Measurements from ENCODE around the gene BCL2A1. TPM values are rescaled to one million over a fixed set of nuclear protein-coding genes. Genes with fewer than 3 reads are reported as not detected.
"Not testable (repeated sequence)": the region's sequence is repeated elsewhere in the genome, so short reads cannot be mapped to it uniquely, and the experiment has no call there.

The BCL2A1 gene
- total RNA-seq, 1 experiment from 2014 or later: not detected

DNA sequence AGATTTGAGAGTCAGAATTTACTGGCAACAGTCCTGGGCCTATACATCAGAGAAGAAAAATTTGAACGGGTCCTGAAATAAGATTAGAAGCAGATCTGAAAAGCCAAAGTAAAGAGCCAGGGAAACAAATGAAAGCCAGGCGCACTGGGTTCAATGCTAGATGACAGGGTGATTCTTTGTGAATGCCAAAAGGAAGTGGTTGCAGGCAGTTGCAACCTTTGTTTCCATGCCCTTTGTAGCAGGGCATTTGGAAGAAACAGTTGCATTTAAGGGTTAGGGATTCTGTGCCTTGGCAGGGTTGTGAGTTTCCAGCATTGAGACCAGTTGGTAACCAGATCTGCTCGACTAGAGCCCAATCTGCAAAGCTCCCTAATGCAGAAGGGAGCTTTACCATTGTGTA is 37.8 kb downstream of the BCL2A1 start:
- no peak for DNase-seq
- H3K27me3 ChIP-seq (ENCODE audit: control insufficient read depth, insufficient read depth, low read length): no peaks in the 10 kb centered on the region

DNA sequence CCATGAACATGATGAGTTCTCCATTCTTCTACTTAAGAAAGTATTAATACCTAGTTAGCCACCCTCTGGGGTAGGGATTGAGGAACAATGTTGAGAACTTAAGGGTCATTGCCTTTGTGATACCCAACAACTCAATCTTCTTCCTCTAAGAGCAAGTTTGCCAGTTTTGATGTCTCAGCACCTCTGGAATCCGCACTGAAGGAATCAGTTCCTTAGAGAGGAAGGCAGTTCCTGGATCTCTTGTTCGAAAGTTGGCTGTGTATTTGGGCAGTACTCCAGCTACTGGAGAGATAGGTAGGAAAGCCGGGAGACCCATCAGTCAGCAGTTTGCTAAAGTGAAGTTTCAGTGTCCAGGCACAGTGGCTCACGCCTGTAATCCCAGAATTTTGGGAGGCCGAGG is 38.5 kb downstream of the BCL2A1 start:
- H3K36me3 ChIP-seq (replicated peaks; ENCODE audit: control insufficient read depth, insufficient read depth, low read length): no peaks in the 10 kb centered on the region

More for the DNA sequence above, 37.8 kb downstream of the BCL2A1 start:
- Histone ChIP-seq H3K4me3 (ENCODE audit: insufficient read depth, low read depth, low read length) (no peak overlapping the region), H3K36me3 (replicated peaks; ENCODE audit: control insufficient read depth, insufficient read depth, low read length) (no peaks in the 10 kb centered on the region)

DNA sequence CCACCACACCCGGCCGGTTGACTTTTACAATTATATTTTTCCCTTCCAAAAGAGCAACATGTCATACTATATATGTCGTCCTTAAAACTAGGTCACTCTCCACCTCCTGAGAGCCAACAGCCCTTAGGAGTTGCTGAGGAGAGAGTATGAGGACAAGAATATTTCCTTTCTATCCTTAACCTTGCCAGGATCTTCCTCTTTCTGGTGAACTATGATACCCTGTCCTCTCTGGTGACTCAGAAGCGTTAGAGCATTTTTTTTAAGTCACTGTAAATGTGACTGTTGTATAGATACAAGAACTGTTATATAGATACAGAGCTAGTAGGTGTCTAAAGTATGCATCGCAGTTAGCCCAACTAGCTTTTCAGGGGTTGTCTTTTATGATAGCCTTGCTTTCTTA is 40.5 kb downstream of the BCL2A1 start:
- Histone ChIP-seq H3K36me3 (replicated peaks; ENCODE audit: control insufficient read depth, insufficient read depth, low read length) (no peaks in the 10 kb centered on the region), H3K27me3 (ENCODE audit: control insufficient read depth, insufficient read depth, low read length) (no peaks in the 10 kb centered on the region), H3K4me3 (ENCODE audit: insufficient read depth, low read depth, low read length) (no peak overlapping the region)
- DNase-seq: no peak

More for the DNA sequence above, 38.5 kb downstream of the BCL2A1 start:
- Histone ChIP-seq H3K4me3 (ENCODE audit: insufficient read depth, low read depth, low read length) (no peak overlapping the region), H3K27me3 (ENCODE audit: control insufficient read depth, insufficient read depth, low read length) (no peaks in the 10 kb centered on the region)
- no peak for DNase-seq

DNA sequence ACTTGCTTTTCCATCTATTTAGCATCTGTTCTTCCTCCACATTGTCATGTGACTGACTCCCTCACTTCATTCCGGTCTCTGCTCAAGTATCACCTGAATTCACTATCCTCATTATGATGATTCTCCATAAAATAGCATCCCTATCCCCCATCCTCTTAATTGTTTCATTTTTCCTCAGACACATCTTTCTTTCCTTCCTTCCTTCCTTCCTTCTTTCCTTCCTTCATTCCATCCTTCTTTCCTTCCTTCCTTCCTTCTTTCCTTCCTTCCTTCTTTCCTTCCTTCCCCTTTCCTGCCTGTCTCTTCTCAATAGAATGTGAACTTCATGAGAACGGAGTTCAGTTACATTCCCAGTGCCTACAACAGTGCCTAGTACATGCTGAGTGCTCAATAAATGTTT is 41.6 kb downstream of the BCL2A1 start:
- Histone ChIP-seq H3K27me3 (ENCODE audit: control insufficient read depth, insufficient read depth, low read length) (no peaks in the 10 kb centered on the region), H3K36me3 (replicated peaks; ENCODE audit: control insufficient read depth, insufficient read depth, low read length) (no peaks in the 10 kb centered on the region), H3K4me3 (ENCODE audit: insufficient read depth, low read depth, low read length) (no peak overlapping the region)
- no peak for DNase-seq

DNA sequence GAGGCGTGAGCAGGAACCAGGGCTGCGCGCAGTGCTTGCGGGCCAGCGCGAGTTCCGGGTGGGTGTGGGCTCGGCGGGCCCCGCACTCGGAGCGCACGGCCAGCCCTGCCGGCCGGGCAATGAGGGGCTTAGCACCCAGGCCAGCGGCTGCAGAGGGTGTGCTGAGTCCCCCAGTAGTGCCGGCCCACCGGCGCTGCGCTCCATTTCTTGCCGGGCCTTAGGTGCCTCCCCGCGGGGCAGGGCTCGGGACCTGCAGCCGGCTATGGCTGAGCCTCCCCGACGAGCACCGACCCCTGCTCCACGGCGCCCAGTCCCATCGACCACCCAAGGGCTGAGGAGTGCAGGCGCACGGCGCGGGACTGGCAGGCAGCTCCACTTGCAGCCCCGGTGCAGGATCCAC is 44.9 kb downstream of the BCL2A1 start:
- not testable (repeated sequence) for H3K36me3 ChIP-seq (replicated peaks; ENCODE audit: control insufficient read depth, insufficient read depth, low read length); DNase-seq; H3K27me3 ChIP-seq (ENCODE audit: control insufficient read depth, insufficient read depth, low read length)

DNA sequence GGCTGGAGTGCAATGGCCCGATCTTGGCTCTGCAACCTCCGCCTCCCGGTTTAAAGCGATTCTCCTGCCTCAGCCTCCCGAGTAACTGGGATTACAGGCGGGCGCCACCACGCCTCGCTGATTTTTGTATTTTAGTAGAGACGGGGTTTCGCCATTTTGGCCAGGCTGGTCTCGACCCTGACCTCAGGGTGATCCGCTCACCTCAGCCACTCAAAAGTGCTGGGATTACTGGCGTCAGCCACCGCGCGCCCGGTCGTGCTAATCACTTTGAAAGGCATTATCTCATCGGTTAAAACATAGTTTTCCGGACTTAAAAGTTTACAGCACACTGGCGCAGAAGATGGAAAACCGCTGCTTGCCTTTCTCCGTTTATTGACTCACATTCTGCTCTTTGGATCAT is 46.6 kb downstream of the BCL2A1 start:
- Histone ChIP-seq H3K36me3 (replicated peaks; ENCODE audit: control insufficient read depth, insufficient read depth, low read length) (no peaks in the 10 kb centered on the region), H3K4me3 (ENCODE audit: insufficient read depth, low read depth, low read length) (peak overlapping the region; percentile 99), H3K27me3 (ENCODE audit: control insufficient read depth, insufficient read depth, low read length) (no peaks in the 10 kb centered on the region)
- DNase-seq: no peak

More for the DNA sequence above, 44.9 kb downstream of the BCL2A1 start:
- H3K4me3 ChIP-seq (ENCODE audit: insufficient read depth, low read depth, low read length): not testable (repeated sequence)

DNA sequence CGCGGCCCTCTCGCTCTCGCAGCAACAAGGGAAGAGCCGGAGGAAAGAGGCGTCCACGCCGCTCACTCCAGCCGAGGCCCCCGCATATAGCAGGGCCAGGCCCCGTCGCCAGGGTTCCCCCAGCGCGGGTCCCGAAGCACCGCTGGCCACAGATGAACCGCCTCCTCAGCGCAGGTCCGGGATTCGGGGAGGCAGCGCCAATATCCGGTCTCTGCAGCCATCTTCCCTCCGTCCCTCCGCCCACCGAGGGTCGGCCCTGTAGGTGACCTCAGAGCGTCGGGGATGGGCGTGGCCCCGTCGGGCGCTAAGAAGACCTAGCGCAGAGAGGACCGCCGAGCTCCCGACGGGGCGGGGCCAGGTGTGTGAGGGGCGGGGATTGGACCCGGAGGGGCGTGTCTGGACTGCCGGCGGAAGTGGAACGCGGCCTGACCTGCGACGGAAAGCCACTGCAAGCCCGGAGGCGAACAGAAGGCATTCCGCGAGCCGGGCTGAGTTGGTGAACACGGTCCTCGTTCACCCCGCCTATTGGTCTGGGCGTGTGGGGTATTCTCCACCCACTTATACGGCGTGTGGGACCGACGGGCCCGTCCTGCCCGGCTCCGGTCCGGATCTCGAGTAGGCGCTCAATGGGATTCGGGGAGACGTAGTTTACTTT is 47.4 kb downstream of the BCL2A1 start:
- peak; percentile 99 for DNase-seq
- H3K27me3 ChIP-seq (ENCODE audit: control insufficient read depth, insufficient read depth, low read length): no peaks in the 10 kb centered on the region
- H3K4me3 ChIP-seq (ENCODE audit: insufficient read depth, low read depth, low read length): peak overlapping the region; percentile 99
- no peaks in the 10 kb centered on the region for H3K36me3 ChIP-seq (replicated peaks; ENCODE audit: control insufficient read depth, insufficient read depth, low read length)

DNA sequence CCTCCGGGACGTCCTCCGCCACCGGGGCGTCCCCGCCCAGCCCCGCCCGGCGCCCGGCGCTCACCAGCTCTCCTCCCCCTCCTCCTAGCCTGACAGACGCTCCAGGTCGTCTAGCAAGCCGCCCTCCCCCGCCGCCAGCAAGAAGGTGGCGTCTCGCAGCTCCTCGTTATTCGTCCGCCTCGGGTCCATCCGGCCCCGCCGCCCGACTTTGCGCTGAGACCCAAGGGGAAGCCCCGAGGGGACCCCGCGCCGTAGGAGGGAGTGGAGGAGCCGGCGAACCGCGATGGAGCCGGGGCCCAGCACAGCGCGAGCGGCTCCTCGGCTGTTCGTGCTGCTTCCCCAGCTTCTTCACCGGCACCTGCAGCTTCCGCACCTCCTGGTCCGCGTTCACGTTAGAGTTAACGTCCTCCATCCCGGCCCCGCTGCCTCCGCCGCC is 47.9 kb downstream of the BCL2A1 start:
- H3K36me3 ChIP-seq (replicated peaks; ENCODE audit: control insufficient read depth, insufficient read depth, low read length): no peaks in the 10 kb centered on the region
- peak; percentile 88 for DNase-seq
- H3K4me3 ChIP-seq (ENCODE audit: insufficient read depth, low read depth, low read length): peak overlapping the region; percentile 99
- no peaks in the 10 kb centered on the region for H3K27me3 ChIP-seq (ENCODE audit: control insufficient read depth, insufficient read depth, low read length)

DNA sequence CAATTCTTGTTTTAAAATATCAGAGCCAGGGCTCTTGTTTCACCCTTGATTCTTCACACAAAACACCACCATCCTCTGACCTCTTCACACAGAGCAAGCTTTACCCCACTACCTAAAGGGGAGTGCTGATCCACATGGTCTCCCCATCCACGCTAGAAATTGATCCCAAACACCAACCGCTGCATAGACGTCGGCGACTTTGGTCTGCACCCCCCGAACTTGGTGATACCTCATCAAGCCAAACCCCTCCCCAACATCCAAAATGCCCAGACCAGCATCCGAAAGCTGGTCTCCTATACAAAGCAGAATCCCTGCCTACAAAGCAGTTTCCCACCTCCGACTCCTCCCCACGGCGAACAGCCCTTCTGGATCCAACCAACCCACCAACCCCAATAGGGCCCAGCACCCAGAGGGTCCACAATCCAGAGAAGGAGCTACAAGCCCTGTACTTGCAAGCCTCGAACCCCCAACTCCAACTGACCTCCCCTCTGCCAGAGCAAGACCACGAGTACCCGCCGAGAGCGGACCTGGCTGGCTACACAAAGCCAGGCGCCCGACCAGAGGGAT is 48.4 kb downstream of the BCL2A1 start:
- Histone ChIP-seq H3K36me3 (replicated peaks; ENCODE audit: control insufficient read depth, insufficient read depth, low read length) (no peaks in the 10 kb centered on the region), H3K4me3 (ENCODE audit: insufficient read depth, low read depth, low read length) (peak overlapping the region; percentile 99), H3K27me3 (ENCODE audit: control insufficient read depth, insufficient read depth, low read length) (no peaks in the 10 kb centered on the region)
- DNase-seq: no peak

DNA sequence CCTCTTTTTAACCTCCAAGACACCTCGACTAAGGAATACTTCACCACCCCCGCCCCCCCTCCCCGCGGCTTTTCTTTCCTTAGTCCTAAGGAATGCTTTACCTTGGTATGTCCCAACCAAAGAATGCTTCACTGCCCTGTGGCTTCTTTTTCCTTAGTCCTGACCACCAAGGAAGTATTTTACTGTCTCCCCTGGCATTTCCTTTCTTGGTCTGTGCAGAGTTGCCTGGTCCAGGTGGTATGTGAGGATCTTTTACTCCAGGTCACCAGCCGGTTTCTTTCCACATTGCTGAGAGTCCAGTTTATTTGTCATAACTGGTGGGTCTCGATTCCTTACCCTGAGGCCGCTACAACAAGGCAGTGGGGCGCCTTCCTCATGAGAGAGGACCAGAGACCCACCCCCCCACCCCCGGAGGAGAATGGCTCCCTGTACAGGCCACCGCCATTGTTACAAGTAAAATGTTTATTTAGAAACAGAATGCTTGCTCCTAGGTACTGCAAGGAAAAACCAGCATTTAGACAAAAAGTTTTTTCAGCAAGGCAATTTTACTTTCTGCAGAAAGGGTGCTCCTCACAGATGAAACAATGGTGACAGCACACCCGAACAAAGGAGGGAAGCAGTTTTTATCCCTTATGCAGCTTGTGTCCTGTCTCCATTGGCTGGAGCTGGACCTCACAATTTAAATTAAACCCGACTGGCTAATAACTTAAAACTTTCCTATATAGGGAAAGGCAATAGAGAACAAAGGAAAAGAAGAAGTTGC is 51.1 kb downstream of the BCL2A1 start:
- Histone ChIP-seq H3K4me3 (ENCODE audit: insufficient read depth, low read depth, low read length) (peak overlapping the region; percentile 30; the same call in 1 of the 2 replicates), H3K36me3 (replicated peaks; ENCODE audit: control insufficient read depth, insufficient read depth, low read length) (no peaks in the 10 kb centered on the region), H3K27me3 (ENCODE audit: control insufficient read depth, insufficient read depth, low read length) (no peaks in the 10 kb centered on the region)
- no peak for DNase-seq

DNA sequence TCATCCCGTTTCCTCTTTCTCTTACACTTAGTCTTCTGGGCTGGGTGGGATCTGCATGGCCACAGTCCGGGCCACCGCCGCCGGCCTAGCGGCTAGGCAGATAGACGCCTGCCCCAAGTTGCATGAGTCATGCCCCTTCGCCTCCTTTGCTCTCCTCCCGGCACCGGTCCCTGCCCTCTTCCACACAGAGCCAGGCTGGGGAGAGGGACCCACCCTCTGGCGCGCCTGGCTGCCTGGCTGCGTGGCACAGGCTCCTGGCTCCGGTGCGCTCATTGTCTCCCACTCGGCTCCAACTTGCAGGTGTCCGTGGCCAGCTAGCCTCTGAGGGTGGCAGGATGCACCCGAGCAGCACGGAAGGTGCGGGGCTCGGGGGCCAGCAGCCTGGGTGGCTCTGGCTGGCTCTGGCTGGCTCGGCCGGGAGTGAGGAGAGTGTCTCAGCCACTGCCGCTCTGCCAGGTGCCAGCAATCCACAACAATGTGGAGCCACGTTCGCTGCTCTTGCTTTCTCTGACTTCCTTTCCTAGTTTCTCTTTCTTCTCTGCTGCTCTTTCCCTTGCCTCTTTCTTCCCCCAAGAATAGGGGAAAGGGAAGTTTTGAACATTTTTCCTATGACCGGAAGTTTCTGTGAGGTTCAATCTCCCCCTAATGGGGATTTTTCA is 51.8 kb downstream of the BCL2A1 start:
- no peaks in the 10 kb centered on the region for H3K36me3 ChIP-seq (replicated peaks; ENCODE audit: control insufficient read depth, insufficient read depth, low read length)
- H3K4me3 ChIP-seq (ENCODE audit: insufficient read depth, low read depth, low read length): peak overlapping the region; percentile 30; the same call in 1 of the 2 replicates
- peak; percentile 39 for DNase-seq
- H3K27me3 ChIP-seq (ENCODE audit: control insufficient read depth, insufficient read depth, low read length): no peaks in the 10 kb centered on the region

DNA sequence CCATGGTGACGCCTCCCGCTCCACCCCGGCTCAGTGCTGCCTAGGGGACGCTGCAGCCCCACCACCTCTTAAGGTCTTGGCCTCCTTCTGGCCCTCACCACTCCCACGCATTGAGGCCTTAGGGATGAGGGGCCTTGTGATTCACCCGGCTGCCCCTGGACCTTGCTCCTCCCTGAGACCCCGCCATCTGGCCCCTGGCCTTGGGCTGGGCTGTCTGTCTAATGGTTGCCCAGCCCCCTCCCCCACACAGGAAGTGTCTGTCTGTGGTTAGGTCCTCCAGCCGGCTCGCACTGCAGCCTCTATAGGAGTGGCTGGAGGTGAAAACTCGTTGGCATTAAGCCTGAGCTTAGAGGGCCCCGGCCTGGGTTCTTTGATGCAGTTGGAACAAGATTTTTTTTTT is 52.7 kb downstream of the BCL2A1 start:
- H3K27me3 ChIP-seq (ENCODE audit: control insufficient read depth, insufficient read depth, low read length): no peaks in the 10 kb centered on the region
- H3K36me3 ChIP-seq (replicated peaks; ENCODE audit: control insufficient read depth, insufficient read depth, low read length): no peaks in the 10 kb centered on the region
- DNase-seq: no peak
- no peak overlapping the region for H3K4me3 ChIP-seq (ENCODE audit: insufficient read depth, low read depth, low read length)

DNA sequence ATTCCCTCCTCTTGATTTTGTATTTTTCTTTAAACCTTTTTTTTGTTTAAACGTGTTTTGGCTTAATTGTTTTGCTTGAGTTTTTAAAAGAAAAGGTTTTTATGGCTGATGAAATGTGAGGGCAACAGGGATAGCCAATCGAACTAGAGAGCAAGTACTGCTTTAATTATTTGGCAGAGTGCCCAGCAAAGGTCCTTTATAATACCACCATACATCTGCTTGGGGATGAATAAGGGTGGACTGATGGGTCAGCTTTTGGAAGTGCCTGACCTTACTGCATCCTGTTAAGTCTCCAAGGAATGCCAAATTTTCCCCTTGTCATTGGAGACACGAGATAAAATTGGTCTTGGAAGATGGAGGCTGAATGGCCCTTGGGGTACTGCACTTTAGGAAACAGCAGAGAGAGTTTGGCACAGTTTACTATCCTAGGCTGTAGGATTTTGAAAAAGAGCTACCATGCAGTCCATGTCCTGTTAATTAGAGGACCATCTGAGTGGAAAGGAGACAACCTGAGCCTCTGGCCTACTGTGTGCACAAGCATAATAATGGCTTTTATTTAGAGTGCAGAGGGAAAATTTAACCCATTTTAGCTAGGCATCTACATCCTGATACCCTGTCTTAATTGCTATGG is 54.4 kb downstream of the BCL2A1 start:
- H3K36me3 ChIP-seq (replicated peaks; ENCODE audit: control insufficient read depth, insufficient read depth, low read length): no peaks in the 10 kb centered on the region; the same call in 1 of the 2 replicates
- no peak overlapping the region for H3K4me3 ChIP-seq (ENCODE audit: insufficient read depth, low read depth, low read length)
- DNase-seq: no peak
- no peaks in the 10 kb centered on the region for H3K27me3 ChIP-seq (ENCODE audit: control insufficient read depth, insufficient read depth, low read length)

DNA sequence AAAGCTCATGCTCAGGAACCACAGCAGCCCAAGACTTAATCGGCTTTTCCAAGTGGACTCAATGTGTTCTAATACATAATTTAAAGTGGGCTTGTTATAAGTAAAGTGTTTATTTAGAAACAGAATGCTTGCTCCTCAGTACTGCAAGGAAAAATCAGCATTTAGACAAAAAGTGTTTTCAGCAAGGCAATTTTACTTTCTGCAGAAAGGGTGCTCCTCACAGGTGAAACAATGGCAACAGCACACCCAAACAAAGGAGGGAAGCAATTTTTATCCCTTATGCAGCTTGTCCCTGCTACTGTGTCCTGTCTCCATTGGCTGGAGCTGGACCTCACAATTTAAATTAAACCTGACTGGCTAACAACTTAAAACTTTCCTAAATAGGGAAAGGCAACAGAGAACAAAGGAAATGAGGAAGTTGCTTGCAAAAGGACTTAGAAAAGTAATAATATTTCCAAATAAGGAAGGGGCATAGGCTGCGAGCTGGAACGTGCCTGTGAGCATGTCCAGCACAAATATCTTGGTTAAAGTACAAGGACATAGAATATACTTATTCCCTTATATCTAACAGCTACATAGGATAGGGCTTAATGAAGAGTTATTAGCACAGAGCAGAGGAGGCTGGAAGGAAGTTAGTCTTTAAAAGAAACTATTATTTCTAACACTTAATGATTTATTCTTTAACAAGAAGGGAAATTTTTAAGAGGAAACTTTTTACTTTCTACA is 55.1 kb downstream of the BCL2A1 start:
- H3K4me3 ChIP-seq (ENCODE audit: insufficient read depth, low read depth, low read length); DNase-seq; H3K36me3 ChIP-seq (replicated peaks; ENCODE audit: control insufficient read depth, insufficient read depth, low read length); H3K27me3 ChIP-seq (ENCODE audit: control insufficient read depth, insufficient read depth, low read length): not testable (repeated sequence)
